ENCODE data around the gene ITGB4. TPM values are rescaled to one million over a fixed set of nuclear protein-coding genes. Genes with fewer than 3 reads are reported as not detected.
"Not testable (repeated sequence)": the region's sequence is repeated elsewhere in the genome, so short reads cannot be mapped to it uniquely, and the experiment has no call there.

ITGB4 gene
- total and polyA plus RNA-seq, 10 of the 15 experiments (the other 5 are each of a cell fraction or from before 2014, with no cell fraction given) = 0.06 to 1.6 (median 0.27) TPM; not detected in 2

- H3K9me3 ChIP-seq (replicated peaks; ENCODE audit: control insufficient read depth, insufficient read depth, low read length); H3K36me3 ChIP-seq (ENCODE audit: control insufficient read depth in 2 of 2, insufficient read depth in 2 of 2, low read length in 1 of 2); H2AFZ ChIP-seq (ENCODE audit: control insufficient read depth, low read depth, low read length); H4K20me1 ChIP-seq (ENCODE audit: control insufficient read depth, insufficient read depth); H3K4me3 ChIP-seq; RAD21 ChIA-PET (ENCODE audit: unreplicated experiment); H3K4me2 ChIP-seq (ENCODE audit: control insufficient read depth, insufficient read depth); BruUV-seq (replicated peaks); H3K27ac ChIP-seq (ENCODE audit: control insufficient read depth, insufficient read depth); intact Hi-C loops (cut with micrococcal nuclease; ENCODE audit: unreplicated experiment); H3K79me2 ChIP-seq (ENCODE audit: control insufficient read depth, insufficient read depth, low read length); ATAC-seq; FAIRE-seq; DNase-seq (ENCODE audit: low read depth, low spot score); in situ Hi-C loops (cut with MboI); H3K27me3 ChIP-seq (replicated peaks in 1 of 2; ENCODE audit: control insufficient read depth in 2 of 2, insufficient read depth in 2 of 2, low read length in 1 of 2); H3K9ac ChIP-seq (ENCODE audit: control insufficient read depth, insufficient read depth, low read length): not testable (repeated sequence)
- POLR2A ChIA-PET = interaction anchor here (0.6 to 1.5 kb wide), 2 partner anchors 9 to 105 kb away, joined by 3 to 4 read pairs; no protein-coding TSS in a partner anchor
- peaks cover 12% of the 10 kb centered on the region for H3K4me1 ChIP-seq (ENCODE audit: control insufficient read depth, insufficient read depth, low read length)
- CTCF ChIA-PET = interaction anchor here (1.0 to 1.5 kb wide), 7 partner anchors 10 to 245 kb away, joined by 3 to 5 read pairs (median 3); no protein-coding TSS in a partner anchor
- SMC1A ChIA-PET (ENCODE audit: uncharacterized antibody, unreplicated experiment) = interaction anchor here (0.9 kb wide), 1 partner anchor 99 kb away, joined by 3 read pairs; no protein-coding TSS in a partner anchor
- 89% methylated on average over 6 of the region's 6 CpGs for WGBS (ENCODE audit: insufficient coverage, insufficient replicate concordance, low lambda C conversion rate, missing lambda C conversion rate)
These were observed 38.9 kb downstream of the ITGB4 start for GRCh38 chr17:75759978-75760640.

- ChIA-PET CTCF (interaction anchor here (0.6 to 5.6 kb wide), 19 partner anchors 8 to 1104 kb away, joined by 3 to 75 read pairs (median 3); partner anchors contain the start of genes UNC13D, UNK and WBP2), SMC1A (ENCODE audit: uncharacterized antibody, unreplicated experiment) (interaction anchor here (0.6 to 1.7 kb wide), 12 partner anchors 9 to 345 kb away, joined by 3 to 7 read pairs (median 4); a partner anchor contains a TSS), RAD21 (ENCODE audit: unreplicated experiment) (interaction anchor here (0.8 to 3.9 kb wide), 10 partner anchors 9 to 85 kb away, joined by 3 to 32 read pairs (median 8); partner anchors contain the start of genes UNC13D and UNK), POLR2A (interaction anchor here (0.6 to 5.3 kb wide), 6 partner anchors 9 to 287 kb away, joined by 3 to 38 read pairs (median 4); partner anchors contain the start of gene UNK)
- Histone ChIP-seq H3K27me3 (replicated peaks in 1 of 2; ENCODE audit: control insufficient read depth in 2 of 2, insufficient read depth in 2 of 2, low read length in 1 of 2) (no peaks in the 10 kb centered on the region), H2AFZ (ENCODE audit: control insufficient read depth, low read depth, low read length) (no peak overlapping the region), H3K4me3 (no peak overlapping the region), H3K9me3 (replicated peaks; ENCODE audit: control insufficient read depth, insufficient read depth, low read length) (no peaks in the 10 kb centered on the region), H3K36me3 (ENCODE audit: control insufficient read depth in 2 of 2, insufficient read depth in 2 of 2, low read length in 1 of 2) (no peaks in the 10 kb centered on the region), H3K9ac (ENCODE audit: control insufficient read depth, insufficient read depth, low read length) (no peak overlapping the region), H4K20me1 (ENCODE audit: control insufficient read depth, insufficient read depth) (no peaks in the 10 kb centered on the region), H3K4me1 (ENCODE audit: control insufficient read depth, insufficient read depth, low read length) (peaks cover 12% of the 10 kb centered on the region), H3K27ac (ENCODE audit: control insufficient read depth, insufficient read depth) (no peak overlapping the region), H3K4me2 (ENCODE audit: control insufficient read depth, insufficient read depth) (no peak overlapping the region), H3K79me2 (ENCODE audit: control insufficient read depth, insufficient read depth, low read length) (no peaks in the 10 kb centered on the region; the same call in 1 of the 2 replicates)
- no TSS peak for BruUV-seq (replicated peaks)
- ATAC-seq (no peak), FAIRE-seq (no peak), DNase-seq (ENCODE audit: low read depth, low spot score) (no peak)
- WGBS (ENCODE audit: insufficient coverage, insufficient replicate concordance, low lambda C conversion rate, missing lambda C conversion rate) = 94% methylated on average over 24 of the region's 27 CpGs
- intact Hi-C loops (cut with micrococcal nuclease; ENCODE audit: unreplicated experiment) = no loop called here
- in situ Hi-C loops (cut with MboI) = no loop called here
- TF ChIP-seq NR2F1 (conservative IDR thresholded peaks at IDR 0.05) (no peak), ZNF207 (IDR thresholded peaks at IDR 0.05; ENCODE audit: borderline replicate concordance) (no peak), BHLHE40 (IDR thresholded peaks at IDR 0.05; ENCODE audit: borderline replicate concordance in 1 of 2, low read depth in 2 of 2, low read length in 1 of 2) (no peak), RUNX3 (IDR thresholded peaks at IDR 0.05; ENCODE audit: low read length) (no peak), ZBED1 (IDR thresholded peaks at IDR 0.05; ENCODE audit: borderline replicate concordance) (no peak), MTA3 (IDR thresholded peaks at IDR 0.05; ENCODE audit: borderline replicate concordance, low read length) (no peak), ATF7 (IDR thresholded peaks at IDR 0.05; ENCODE audit: low read depth) (no peak), EGR1 (IDR thresholded peaks at IDR 0.05; ENCODE audit: borderline replicate concordance in 1 of 2, low read depth in 2 of 2, low read length in 2 of 2) (no peak), ZNF384 (IDR thresholded peaks at IDR 0.05; ENCODE audit: borderline replicate concordance, low read depth, low read length) (no peak), YY1 (IDR thresholded peaks at IDR 0.05; ENCODE audit: low read depth, low read length) (no peak), DPF2 (IDR thresholded peaks at IDR 0.05) (no peak), NFIC (IDR thresholded peaks at IDR 0.05; ENCODE audit: low read depth, low read length) (no peak), SMARCA5 (IDR thresholded peaks at IDR 0.05) (no peak), TBL1XR1 (IDR thresholded peaks at IDR 0.05; ENCODE audit: low read depth, low read length) (no peak), NR2C2 (IDR thresholded peaks at IDR 0.05; ENCODE audit: borderline replicate concordance, control insufficient read depth, insufficient read length, low read depth) (no peak), EED (IDR thresholded peaks at IDR 0.05; ENCODE audit: low read depth) (no peak), CHD2 (IDR thresholded peaks at IDR 0.05; ENCODE audit: borderline replicate concordance, low read depth, low read length) (no peak), CBX5 (IDR thresholded peaks at IDR 0.05; ENCODE audit: low read depth) (no peak)
These were observed 41.4 kb downstream of the ITGB4 start for GRCh38 chr17:75762513-75763268.
